Neural cell (in vitro differentiated cells): ENCODE measurements around the gene REEP1. TPM values are rescaled to one million over a fixed set of nuclear protein-coding genes. Genes with fewer than 3 reads are reported as not detected.

Experiments used
- H2AFZ ChIP-seq: fragments of 200-600, 300-800 bp; sonication (generic), shearing (Covaris generic); 2 replicates; pipeline ENCODE4 v1.6.0; 2014; ENCODE audit warnings: low read depth, mild to moderate bottlenecking, antibody characterized with exemption, low read length, moderate library complexity
- H3F3A ChIP-seq: fragments of 200-600 bp; shearing (Covaris generic); 2 replicates; pipeline ENCODE4 v1.6.1; 2016; ENCODE audit warnings: mild to moderate bottlenecking, moderate library complexity, mixed read lengths, antibody characterized with exemption, low read length; ENCODE audit not compliant: insufficient read depth, poor library complexity, severe bottlenecking
- H3K27ac ChIP-seq: fragments of 200-600, 300-800 bp; sonication (generic), shearing (Covaris generic); 2 replicates; pipeline ENCODE4 v1.5.1; 2014; ENCODE audit warnings: mild to moderate bottlenecking, low read length, moderate library complexity
- H3K27me3 ChIP-seq: fragments of 300-800, 200-600 bp; sonication (generic), shearing (Covaris generic); 2 replicates; pipeline ENCODE4 v1.6.0; 2014; ENCODE audit warnings: mild to moderate bottlenecking, low read depth, low read length, moderate library complexity; ENCODE audit not compliant: insufficient read depth
- H3K36me3 ChIP-seq: fragments of 300-800, 200-600 bp; sonication (generic), shearing (Covaris generic); 2 replicates; pipeline ENCODE4 v1.5.1; 2014; ENCODE audit warnings: mild to moderate bottlenecking, antibody characterized with exemption, low read length, moderate library complexity; ENCODE audit not compliant: insufficient read depth
- H3K4me2 ChIP-seq: fragments of 300-800, 200-600 bp; sonication (generic), shearing (Covaris generic); 2 replicates; pipeline ENCODE4 v1.6.0; 2014; ENCODE audit warnings: mild to moderate bottlenecking, low read length
- H3K4me3 ChIP-seq: fragments of 300-800, 200-600 bp; sonication (generic), shearing (Covaris generic); 2 replicates; pipeline ENCODE4 v1.5.1; 2014; ENCODE audit warnings: mild to moderate bottlenecking, low read length, moderate library complexity
- H3K79me2 ChIP-seq: fragments of 200-600 bp; shearing (Covaris generic); replicated peaks from 2 replicates; pipeline ENCODE4 v1.6.0; 2014; ENCODE audit warnings: mild to moderate bottlenecking, low read length, moderate library complexity; ENCODE audit not compliant: insufficient read depth
- H3K9ac ChIP-seq: fragments of 300-800, 200-600 bp; sonication (generic), shearing (Covaris generic); 2 replicates; pipeline ENCODE4 v1.6.1; 2016; ENCODE audit warnings: mild to moderate bottlenecking, low read length, mixed read lengths
- H3K9me2 ChIP-seq: fragments of 200-600 bp; shearing (Covaris generic); 2 replicates; pipeline ENCODE4 v1.6.1; 2016; ENCODE audit warnings: mild to moderate bottlenecking, low read length, mixed read lengths; ENCODE audit not compliant: insufficient read depth
- H3K9me3 ChIP-seq: fragments of 200-600, 300-800 bp; sonication (generic), shearing (Covaris generic); 2 replicates; pipeline ENCODE4 v1.6.1; 2016; ENCODE audit warnings: mild to moderate bottlenecking, mixed run types, low read length, moderate library complexity, mixed read lengths
- H4K20me1 ChIP-seq: fragments of 200-600 bp; shearing (Covaris generic); 2 replicates; pipeline ENCODE4 v1.6.1; 2016; ENCODE audit warnings: mild to moderate bottlenecking, mixed run types; ENCODE audit not compliant: insufficient read depth
- CTCF ChIP-seq: fragments of 450-650 bp; IDR thresholded peaks from 2 replicates; pipeline ENCODE4 v1.5.1; 2014; ENCODE audit warnings: antibody characterized with exemption, mild to moderate bottlenecking, moderate library complexity; ENCODE audit not compliant: poor library complexity, severe bottlenecking
- EP300 ChIP-seq: fragments of 450-650 bp; conservative IDR thresholded peaks from 2 replicates; pipeline ENCODE4 v1.6.1; 2014; ENCODE audit warnings: antibody characterized with exemption, mild to moderate bottlenecking, moderate library complexity; ENCODE audit not compliant: poor library complexity, severe bottlenecking
- EZH2 ChIP-seq: fragments of 200-600, 300-800 bp; shearing (Covaris generic), sonication (generic); IDR thresholded peaks from 2 replicates; pipeline ENCODE4 v1.6.1; 2014; ENCODE audit warnings: antibody characterized with exemption, low read length, borderline replicate concordance, mild to moderate bottlenecking; ENCODE audit not compliant: insufficient read depth, poor library complexity, severe bottlenecking
- MXI1 ChIP-seq: fragments of 450-650 bp; conservative IDR thresholded peaks from 2 replicates; pipeline ENCODE4 v1.6.1; 2014; ENCODE audit warnings: antibody characterized with exemption, mild to moderate bottlenecking; ENCODE audit not compliant: poor library complexity, severe bottlenecking
- POLR2AphosphoS5 ChIP-seq: IDR thresholded peaks from 2 replicates; pipeline ENCODE4 v1.6.1; 2012
- RAD21 ChIP-seq: fragments of 450-650 bp; conservative IDR thresholded peaks from 2 replicates; pipeline ENCODE4 v1.6.1; 2014; ENCODE audit warnings: antibody characterized with exemption, mild to moderate bottlenecking, moderate library complexity
- REST ChIP-seq: IDR thresholded peaks from 2 replicates; pipeline ENCODE4 v1.6.1; 2012; ENCODE audit warnings: borderline replicate concordance
- SMC3 ChIP-seq: fragments of 450-650 bp; conservative IDR thresholded peaks from 2 replicates; pipeline ENCODE4 v1.6.1; 2014; ENCODE audit warnings: antibody characterized with exemption, mild to moderate bottlenecking, moderate library complexity; ENCODE audit not compliant: poor library complexity
- TAF1 ChIP-seq: IDR thresholded peaks from 2 replicates; pipeline ENCODE4 v1.6.1; 2012; ENCODE audit warnings: low read depth
- polyA plus RNA-seq: library from polyadenylated mRNA; depleted of rRNA; stranded (reverse); fragments of >200 nt; gene quantifications from 2 replicates; pipeline ENCODE4 v1.2.3, GENCODE V29; 2014

Gene REEP1
- polyA plus RNA-seq, 1 donor from 2014 or later: 121 TPM

- Histone ChIP-seq H3K9me3 (no peaks in the 10 kb centered on the region), H3K9ac (peak overlapping the region; percentile 51), H3K27me3 (no peaks in the 10 kb centered on the region), H3K9me2 (no peaks in the 10 kb centered on the region), H3K79me2 (no peaks in the 10 kb centered on the region), H3F3A (peaks cover 7% of the 10 kb centered on the region), H2AFZ (no peak overlapping the region), H3K27ac (peak overlapping the region; percentile 73), H3K4me2 (no peak overlapping the region), H3K36me3 (peaks cover 6% of the 10 kb centered on the region), H4K20me1 (no peaks in the 10 kb centered on the region), H3K4me3 (peak overlapping the region; percentile 17)
- no peak for TF ChIP-seq CTCF
- no peak for TF ChIP-seq TAF1
- TF ChIP-seq POLR2AphosphoS5: peak; percentile 32
- TF ChIP-seq SMC3: peak; percentile 22
- peak; percentile 33 for TF ChIP-seq MXI1
- TF ChIP-seq EP300: no peak
Observed at GRCh38 chr2:86223140-86223926, 114.1 kb downstream of the REEP1 start.

- H4K20me1 ChIP-seq: no peaks in the 10 kb centered on the region
- H3K9me3 ChIP-seq: no peaks in the 10 kb centered on the region
- H3K36me3 ChIP-seq: no peaks in the 10 kb centered on the region
- no peak overlapping the region for H2AFZ ChIP-seq
- H3K27me3 ChIP-seq: no peaks in the 10 kb centered on the region
- H3F3A ChIP-seq: peaks cover 7% of the 10 kb centered on the region
- no peaks in the 10 kb centered on the region for H3K9me2 ChIP-seq
- no peak for TF ChIP-seq TAF1
- no peak for TF ChIP-seq EZH2
- TF ChIP-seq SMC3: no peak
- TF ChIP-seq RAD21: peak; percentile 43
- TF ChIP-seq MXI1: no peak
- no peak for TF ChIP-seq POLR2AphosphoS5
- TF ChIP-seq CTCF: peak; percentile 54
- no peak for TF ChIP-seq REST
- TF ChIP-seq EP300: no peak
- H3K79me2 ChIP-seq: no peaks in the 10 kb centered on the region
- no peak overlapping the region for H3K27ac ChIP-seq
- no peak overlapping the region for H3K9ac ChIP-seq
- H3K4me2 ChIP-seq: no peak overlapping the region
- no peak overlapping the region for H3K4me3 ChIP-seq
Observed at GRCh38 chr2:86221066-86221684, 116.3 kb downstream of the REEP1 start.
